Inflammatory macrophage treated with lipopolysaccharide for 1 hour (primary cell): ENCODE data around the gene CUBN.

Experiments used
- DNase-seq, 2 donors: peaks; one replicate each; pipeline ENCODE4 v3.0.0-alpha.2; 2020 to 2022

Gene CUBN

GRCh38 chr10:17005621-17006566, 123.7 kb downstream of the CUBN start:
- no peak for DNase-seq

GRCh38 chr10:17004801-17005380, 124.7 kb downstream of the CUBN start:
- DNase-seq = no peak

- DNase-seq = no peak
Observed at GRCh38 chr10:17003651-17004286, 125.8 kb downstream of the CUBN start.

GRCh38 chr10:17003151-17003550, 126.5 kb downstream of the CUBN start:
- DNase-seq = no peak

GRCh38 chr10:17001961-17002749, 127.5 kb downstream of the CUBN start:
- DNase-seq = peak; percentile 63 to 67

GRCh38 chr10:17001297-17001744, 128.3 kb downstream of the CUBN start:
- DNase-seq = no peak

GRCh38 chr10:16999665-17000451, 129.8 kb downstream of the CUBN start:
- no peak for DNase-seq

GRCh38 chr10:16996530-16996964, 133.1 kb downstream of the CUBN start:
- DNase-seq = no peak

GRCh38 chr10:16995867-16996529, 133.6 kb downstream of the CUBN start:
- DNase-seq = no peak

GRCh38 chr10:16993186-16993585, 136.4 kb downstream of the CUBN start:
- no peak for DNase-seq

GRCh38 chr10:16992611-16993119, 136.9 kb downstream of the CUBN start:
- DNase-seq = no peak

GRCh38 chr10:16991011-16991410, 138.6 kb downstream of the CUBN start:
- no peak for DNase-seq

- DNase-seq = no peak
Observed at GRCh38 chr10:16989826-16990293, 139.8 kb downstream of the CUBN start.

- no peak for DNase-seq
Observed at GRCh38 chr10:16988900-16989299, 140.7 kb downstream of the CUBN start.

- no peak for DNase-seq
Observed at GRCh38 chr10:16987976-16988610, 141.5 kb downstream of the CUBN start.

GRCh38 chr10:16987206-16987621, 142.4 kb downstream of the CUBN start:
- DNase-seq = no peak

GRCh38 chr10:16986406-16987205, 143.0 kb downstream of the CUBN start:
- no peak for DNase-seq

GRCh38 chr10:16986082-16986405, 143.6 kb downstream of the CUBN start:
- no peak for DNase-seq

- no peak for DNase-seq
Observed at GRCh38 chr10:16984242-16984641, 145.4 kb downstream of the CUBN start.

GRCh38 chr10:16976803-16977202, 152.8 kb downstream of the CUBN start:
- no peak for DNase-seq
